ENCODE measurements around the gene ZG16B.

- TF ChIP-seq, protein P1, sequence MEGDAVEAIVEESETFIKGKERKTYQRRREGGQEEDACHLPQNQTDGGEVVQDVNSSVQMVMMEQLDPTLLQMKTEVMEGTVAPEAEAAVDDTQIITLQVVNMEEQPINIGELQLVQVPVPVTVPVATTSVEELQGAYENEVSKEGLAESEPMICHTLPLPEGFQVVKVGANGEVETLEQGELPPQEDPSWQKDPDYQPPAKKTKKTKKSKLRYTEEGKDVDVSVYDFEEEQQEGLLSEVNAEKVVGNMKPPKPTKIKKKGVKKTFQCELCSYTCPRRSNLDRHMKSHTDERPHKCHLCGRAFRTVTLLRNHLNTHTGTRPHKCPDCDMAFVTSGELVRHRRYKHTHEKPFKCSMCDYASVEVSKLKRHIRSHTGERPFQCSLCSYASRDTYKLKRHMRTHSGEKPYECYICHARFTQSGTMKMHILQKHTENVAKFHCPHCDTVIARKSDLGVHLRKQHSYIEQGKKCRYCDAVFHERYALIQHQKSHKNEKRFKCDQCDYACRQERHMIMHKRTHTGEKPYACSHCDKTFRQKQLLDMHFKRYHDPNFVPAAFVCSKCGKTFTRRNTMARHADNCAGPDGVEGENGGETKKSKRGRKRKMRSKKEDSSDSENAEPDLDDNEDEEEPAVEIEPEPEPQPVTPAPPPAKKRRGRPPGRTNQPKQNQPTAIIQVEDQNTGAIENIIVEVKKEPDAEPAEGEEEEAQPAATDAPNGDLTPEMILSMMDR (IDR thresholded peaks at IDR 0.05), result peak; percentile 27 to 55 (median 35)
- no peak for TF ChIP-seq EP300 (IDR thresholded peaks at IDR 0.05)
- no peak for TF ChIP-seq POLR2A (IDR thresholded peaks at IDR 0.05; ENCODE audit: low read depth)
- TF ChIP-seq POLR2AphosphoS5 (IDR thresholded peaks at IDR 0.05), result no peak
These were observed 8.8 kb downstream of the ZG16B start for GRCh38 chr16:2838928-2839327.
